ENCODE results near the gene PKIB. TPM values are rescaled to one million over a fixed set of nuclear protein-coding genes. Genes with fewer than 3 reads are reported as not detected.

The PKIB gene
- total and polyA plus RNA-seq, 10 of the 15 experiments (the other 5 are each of a cell fraction or from before 2014, with no cell fraction given) = 0.20 to 1.8 (median 0.87) TPM

DNA sequence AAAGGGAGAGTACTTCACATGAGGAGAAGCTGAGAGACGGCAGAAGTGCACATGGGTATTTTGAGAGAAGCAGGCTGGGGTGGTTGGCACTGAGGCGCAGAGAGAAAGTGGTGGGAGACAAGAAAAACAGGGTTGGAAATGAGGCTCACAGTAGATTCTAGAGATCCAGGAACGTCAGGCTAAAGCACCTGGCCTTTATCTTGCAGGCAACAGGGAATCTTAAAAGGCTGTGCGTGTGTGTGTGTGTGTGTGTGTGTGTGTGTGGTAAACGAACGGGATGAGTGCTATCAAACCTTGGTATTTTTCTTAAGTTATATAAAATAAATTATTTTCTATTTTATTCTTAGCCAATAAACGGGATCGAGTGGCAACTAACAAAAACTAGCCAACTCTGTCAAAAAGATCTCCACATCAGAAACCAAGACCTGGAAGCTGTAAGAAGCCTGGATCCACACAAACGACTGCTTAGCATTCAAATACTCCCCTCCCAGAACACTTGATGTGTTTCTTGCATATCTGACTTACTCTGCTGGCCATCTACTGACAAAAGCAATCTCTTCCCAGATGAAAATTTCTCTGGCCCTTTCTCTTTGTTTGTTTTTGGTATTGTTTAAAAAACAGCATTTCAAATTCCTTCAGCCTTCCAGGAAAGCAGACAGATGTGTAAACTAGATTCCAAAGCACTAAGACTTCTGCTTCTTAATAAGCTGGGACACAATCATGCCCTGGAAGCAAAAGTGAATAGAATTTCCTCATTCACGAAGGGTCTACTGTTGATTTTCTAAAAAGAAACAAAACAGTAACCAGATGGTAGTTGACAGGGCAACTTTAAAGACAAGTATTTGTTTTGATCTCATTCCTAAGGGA is 124.6 kb downstream of the PKIB start:
- Histone ChIP-seq H3K4me1 (ENCODE audit: control insufficient read depth, insufficient read depth, low read length) (no peaks in the 10 kb centered on the region), H3K27ac (ENCODE audit: control insufficient read depth, insufficient read depth) (no peak overlapping the region), H3K27me3 (replicated peaks in 1 of 2; ENCODE audit: control insufficient read depth in 2 of 2, insufficient read depth in 2 of 2, low read length in 1 of 2) (no peaks in the 10 kb centered on the region), H4K20me1 (ENCODE audit: control insufficient read depth, insufficient read depth) (no peaks in the 10 kb centered on the region), H3K4me3 (no peak overlapping the region), H3K36me3 (ENCODE audit: control insufficient read depth in 2 of 2, insufficient read depth in 2 of 2, low read length in 1 of 2) (no peaks in the 10 kb centered on the region), H3K9ac (ENCODE audit: control insufficient read depth, insufficient read depth, low read length) (no peak overlapping the region), H3K79me2 (ENCODE audit: control insufficient read depth, insufficient read depth, low read length) (no peaks in the 10 kb centered on the region), H3K9me3 (replicated peaks; ENCODE audit: control insufficient read depth, insufficient read depth, low read length) (no peaks in the 10 kb centered on the region), H2AFZ (ENCODE audit: control insufficient read depth, low read depth, low read length) (no peak overlapping the region), H3K4me2 (ENCODE audit: control insufficient read depth, insufficient read depth) (no peak overlapping the region)
- ChIA-PET CTCF (interaction anchor here (0.9 to 23.5 kb wide), 6 partner anchors 8 to 104 kb away, joined by 3 to 640 read pairs (median 14); partner anchors contain the start of gene SMPDL3A), SMC1A (ENCODE audit: uncharacterized antibody, unreplicated experiment) (interaction anchor here (0.6 to 9.8 kb wide), 10 partner anchors 17 to 243 kb away, joined by 3 to 237 read pairs (median 16); partner anchors contain the start of gene SMPDL3A), RAD21 (ENCODE audit: unreplicated experiment) (interaction anchor here (0.9 to 7.9 kb wide), 5 partner anchors 55 to 243 kb away, joined by 3 to 184 read pairs (median 6); partner anchors contain the start of gene SMPDL3A), POLR2A (no interaction called here)
- no TSS peak for BruUV-seq (replicated peaks)
- in situ Hi-C loops (cut with MboI) = no loop called here
- ATAC-seq = no peak
- 33% methylated on average over 10 of the region's 10 CpGs for WGBS (ENCODE audit: insufficient coverage, insufficient replicate concordance, low lambda C conversion rate, missing lambda C conversion rate)
- FAIRE-seq = no peak
- intact Hi-C loops (cut with micrococcal nuclease; ENCODE audit: unreplicated experiment) = loop anchor here (5.0 kb wide), 1 partner anchor 257 kb away; no protein-coding TSS in a partner anchor
- DNase-seq (ENCODE audit: low read depth, low spot score) = no peak
- TF ChIP-seq MEF2A (IDR thresholded peaks at IDR 0.05; ENCODE audit: insufficient read depth, low read depth, low read length) (no peak), YBX1 (IDR thresholded peaks at IDR 0.05) (no peak), RUNX3 (IDR thresholded peaks at IDR 0.05; ENCODE audit: low read length) (no peak), DPF2 (IDR thresholded peaks at IDR 0.05) (no peak), POLR2AphosphoS5 (IDR thresholded peaks at IDR 0.05; ENCODE audit: low read length) (no peak), ESRRA (IDR thresholded peaks at IDR 0.05; ENCODE audit: low read length) (no peak), ASH2L (IDR thresholded peaks at IDR 0.05; ENCODE audit: borderline replicate concordance, low read depth) (no peak), ZNF217 (IDR thresholded peaks at IDR 0.05) (no peak), KDM1A (IDR thresholded peaks at IDR 0.05; ENCODE audit: borderline replicate concordance) (no peak), BACH1 (IDR thresholded peaks at IDR 0.05; ENCODE audit: borderline replicate concordance) (no peak), SMAD5 (IDR thresholded peaks at IDR 0.05; ENCODE audit: low read depth) (no peak)
- TF ChIP-seq, protein P1, sequence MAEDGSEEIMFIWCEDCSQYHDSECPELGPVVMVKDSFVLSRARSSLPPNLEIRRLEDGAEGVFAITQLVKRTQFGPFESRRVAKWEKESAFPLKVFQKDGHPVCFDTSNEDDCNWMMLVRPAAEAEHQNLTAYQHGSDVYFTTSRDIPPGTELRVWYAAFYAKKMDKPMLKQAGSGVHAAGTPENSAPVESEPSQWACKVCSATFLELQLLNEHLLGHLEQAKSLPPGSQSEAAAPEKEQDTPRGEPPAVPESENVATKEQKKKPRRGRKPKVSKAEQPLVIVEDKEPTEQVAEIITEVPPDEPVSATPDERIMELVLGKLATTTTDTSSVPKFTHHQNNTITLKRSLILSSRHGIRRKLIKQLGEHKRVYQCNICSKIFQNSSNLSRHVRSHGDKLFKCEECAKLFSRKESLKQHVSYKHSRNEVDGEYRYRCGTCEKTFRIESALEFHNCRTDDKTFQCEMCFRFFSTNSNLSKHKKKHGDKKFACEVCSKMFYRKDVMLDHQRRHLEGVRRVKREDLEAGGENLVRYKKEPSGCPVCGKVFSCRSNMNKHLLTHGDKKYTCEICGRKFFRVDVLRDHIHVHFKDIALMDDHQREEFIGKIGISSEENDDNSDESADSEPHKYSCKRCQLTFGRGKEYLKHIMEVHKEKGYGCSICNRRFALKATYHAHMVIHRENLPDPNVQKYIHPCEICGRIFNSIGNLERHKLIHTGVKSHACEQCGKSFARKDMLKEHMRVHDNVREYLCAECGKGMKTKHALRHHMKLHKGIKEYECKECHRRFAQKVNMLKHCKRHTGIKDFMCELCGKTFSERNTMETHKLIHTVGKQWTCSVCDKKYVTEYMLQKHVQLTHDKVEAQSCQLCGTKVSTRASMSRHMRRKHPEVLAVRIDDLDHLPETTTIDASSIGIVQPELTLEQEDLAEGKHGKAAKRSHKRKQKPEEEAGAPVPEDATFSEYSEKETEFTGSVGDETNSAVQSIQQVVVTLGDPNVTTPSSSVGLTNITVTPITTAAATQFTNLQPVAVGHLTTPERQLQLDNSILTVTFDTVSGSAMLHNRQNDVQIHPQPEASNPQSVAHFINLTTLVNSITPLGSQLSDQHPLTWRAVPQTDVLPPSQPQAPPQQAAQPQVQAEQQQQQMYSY (CRISPR knock-in tag; IDR thresholded peaks at IDR 0.05) = no peak
- TF ChIP-seq, protein P2, sequence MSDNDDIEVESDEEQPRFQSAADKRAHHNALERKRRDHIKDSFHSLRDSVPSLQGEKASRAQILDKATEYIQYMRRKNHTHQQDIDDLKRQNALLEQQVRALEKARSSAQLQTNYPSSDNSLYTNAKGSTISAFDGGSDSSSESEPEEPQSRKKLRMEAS (IDR thresholded peaks at IDR 0.05; ENCODE audit: low read depth, low read length) = no peak
- TF ChIP-seq, protein P3, sequence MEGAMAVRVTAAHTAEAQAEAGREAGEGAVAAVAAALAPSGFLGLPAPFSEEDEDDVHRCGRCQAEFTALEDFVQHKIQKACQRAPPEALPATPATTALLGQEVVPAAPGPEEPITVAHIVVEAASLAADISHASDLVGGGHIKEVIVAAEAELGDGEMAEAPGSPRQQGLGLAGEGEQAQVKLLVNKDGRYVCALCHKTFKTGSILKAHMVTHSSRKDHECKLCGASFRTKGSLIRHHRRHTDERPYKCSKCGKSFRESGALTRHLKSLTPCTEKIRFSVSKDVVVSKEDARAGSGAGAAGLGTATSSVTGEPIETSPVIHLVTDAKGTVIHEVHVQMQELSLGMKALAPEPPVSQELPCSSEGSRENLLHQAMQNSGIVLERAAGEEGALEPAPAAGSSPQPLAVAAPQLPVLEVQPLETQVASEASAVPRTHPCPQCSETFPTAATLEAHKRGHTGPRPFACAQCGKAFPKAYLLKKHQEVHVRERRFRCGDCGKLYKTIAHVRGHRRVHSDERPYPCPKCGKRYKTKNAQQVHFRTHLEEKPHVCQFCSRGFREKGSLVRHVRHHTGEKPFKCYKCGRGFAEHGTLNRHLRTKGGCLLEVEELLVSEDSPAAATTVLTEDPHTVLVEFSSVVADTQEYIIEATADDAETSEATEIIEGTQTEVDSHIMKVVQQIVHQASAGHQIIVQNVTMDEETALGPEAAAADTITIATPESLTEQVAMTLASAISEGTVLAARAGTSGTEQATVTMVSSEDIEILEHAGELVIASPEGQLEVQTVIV (IDR thresholded peaks at IDR 0.05; ENCODE audit: borderline replicate concordance, partially characterized antibody) = no peak
- TF ChIP-seq, protein P4, sequence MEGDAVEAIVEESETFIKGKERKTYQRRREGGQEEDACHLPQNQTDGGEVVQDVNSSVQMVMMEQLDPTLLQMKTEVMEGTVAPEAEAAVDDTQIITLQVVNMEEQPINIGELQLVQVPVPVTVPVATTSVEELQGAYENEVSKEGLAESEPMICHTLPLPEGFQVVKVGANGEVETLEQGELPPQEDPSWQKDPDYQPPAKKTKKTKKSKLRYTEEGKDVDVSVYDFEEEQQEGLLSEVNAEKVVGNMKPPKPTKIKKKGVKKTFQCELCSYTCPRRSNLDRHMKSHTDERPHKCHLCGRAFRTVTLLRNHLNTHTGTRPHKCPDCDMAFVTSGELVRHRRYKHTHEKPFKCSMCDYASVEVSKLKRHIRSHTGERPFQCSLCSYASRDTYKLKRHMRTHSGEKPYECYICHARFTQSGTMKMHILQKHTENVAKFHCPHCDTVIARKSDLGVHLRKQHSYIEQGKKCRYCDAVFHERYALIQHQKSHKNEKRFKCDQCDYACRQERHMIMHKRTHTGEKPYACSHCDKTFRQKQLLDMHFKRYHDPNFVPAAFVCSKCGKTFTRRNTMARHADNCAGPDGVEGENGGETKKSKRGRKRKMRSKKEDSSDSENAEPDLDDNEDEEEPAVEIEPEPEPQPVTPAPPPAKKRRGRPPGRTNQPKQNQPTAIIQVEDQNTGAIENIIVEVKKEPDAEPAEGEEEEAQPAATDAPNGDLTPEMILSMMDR (IDR thresholded peaks at IDR 0.05 in 2 of 3, conservative IDR thresholded peaks at IDR 0.05 in 1 of 3; ENCODE audit: control insufficient read depth in 2 of 3, extremely low read depth in 1 of 3, insufficient read depth in 1 of 3, low read depth in 3 of 3, low read length in 3 of 3) = no peak

Measured in GM12878 (cell line).